GM04503 (cell line): Measurements from ENCODE around the gene CHADL.
"Not testable (repeated sequence)": the region's sequence is repeated elsewhere in the genome, so short reads cannot be mapped to it uniquely, and the experiment has no call there.

Source experiments
- DNase-seq: peaks from one replicate; pipeline ENCODE4 v3.0.0-alpha.2; 2012; ENCODE audit warnings: low read depth

CHADL gene

GRCh38 chr22:41181349-41182241, 59.1 kb downstream of the CHADL start:
- peak; percentile 60 for DNase-seq

GRCh38 chr22:41180926-41181325, 59.8 kb downstream of the CHADL start:
- no peak for DNase-seq

- DNase-seq = not testable (repeated sequence)
Measured at GRCh38 chr22:41180362-41180761, 60.4 kb downstream of the CHADL start.
